NOMO-1 treated with dmso at 0.1 percent for 144 hours (cell line): Measurements from ENCODE around the gene GALNS.
"Not testable (repeated sequence)": the region's sequence is repeated elsewhere in the genome, so short reads cannot be mapped to it uniquely, and the experiment has no call there.

Source experiments
- DNase-seq: peaks from one replicate; lab custom pipeline; 2025; ENCODE audit not compliant: unreplicated experiment; lab: John Stamatoyannopoulos, UW

GALNS gene

GRCh38 chr16:88889702-88890352, 33.1 kb upstream of the GALNS start:
- DNase-seq = not testable (repeated sequence)

DNA sequence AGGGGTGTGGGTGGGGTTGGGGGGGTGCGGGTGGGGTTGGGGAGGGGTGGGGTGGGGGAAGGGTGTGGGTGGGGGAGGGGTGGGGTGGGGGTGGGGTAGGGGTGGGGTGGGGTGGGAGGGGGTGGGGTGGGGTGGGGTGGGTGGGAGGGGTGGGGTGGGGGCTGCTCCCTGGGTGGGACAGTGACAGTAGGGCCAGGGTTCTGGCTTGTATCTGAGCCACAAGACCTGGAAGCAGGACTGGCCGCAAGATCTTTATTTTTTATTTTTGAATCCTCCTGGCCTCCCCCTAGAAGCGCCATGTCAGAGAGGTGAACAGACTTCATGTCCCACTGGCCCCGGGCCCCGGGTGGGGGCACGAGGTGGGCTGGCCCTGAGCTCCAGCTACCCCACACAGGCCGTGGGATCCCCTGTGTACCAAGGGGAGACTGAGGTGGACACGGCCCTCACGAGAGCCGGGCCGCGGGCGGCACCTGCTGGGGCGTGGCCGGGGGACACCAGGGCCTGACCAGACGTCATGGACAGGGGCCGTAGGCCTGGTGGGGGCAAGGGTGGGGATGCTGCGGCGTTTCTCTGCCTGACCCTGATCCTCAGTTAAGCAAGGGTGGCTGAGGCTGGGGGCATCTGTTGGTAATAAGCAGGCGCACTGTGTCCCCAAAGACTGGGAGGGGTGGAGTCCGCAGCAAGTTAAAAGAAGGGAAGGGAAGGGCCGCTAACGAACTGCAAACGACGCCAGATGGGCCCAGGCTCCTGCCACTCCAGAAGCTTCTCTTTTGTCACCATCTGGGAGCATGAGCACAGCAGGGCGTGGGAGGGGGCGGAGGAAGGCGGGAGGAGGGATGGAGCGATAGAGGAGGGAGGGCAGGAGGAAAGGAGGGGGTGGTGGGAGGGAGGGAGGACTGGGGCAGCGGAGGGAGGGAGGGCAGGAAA, 32.0 kb upstream of the GALNS start:
- no peak for DNase-seq

DNA sequence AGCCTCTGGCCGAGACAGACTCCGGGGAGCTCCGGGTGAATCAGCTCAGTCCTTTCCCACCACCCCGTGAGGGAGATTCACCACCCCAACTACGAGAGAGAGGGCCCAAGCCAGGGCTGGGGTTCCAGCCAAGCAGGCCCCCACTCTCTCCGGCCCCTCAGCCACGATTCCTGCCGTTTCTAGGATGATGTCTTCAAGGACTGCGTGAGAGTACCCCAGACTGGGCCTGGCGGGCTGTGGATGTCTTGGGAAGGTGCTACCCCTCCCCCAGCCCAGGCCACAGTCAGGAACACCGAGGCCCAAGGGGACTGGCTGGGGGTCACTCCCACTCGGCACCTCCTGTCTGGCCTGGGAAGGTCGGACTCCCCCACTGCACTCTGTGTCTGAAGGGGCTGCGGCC, 31.3 kb upstream of the GALNS start:
- DNase-seq = no peak

DNA sequence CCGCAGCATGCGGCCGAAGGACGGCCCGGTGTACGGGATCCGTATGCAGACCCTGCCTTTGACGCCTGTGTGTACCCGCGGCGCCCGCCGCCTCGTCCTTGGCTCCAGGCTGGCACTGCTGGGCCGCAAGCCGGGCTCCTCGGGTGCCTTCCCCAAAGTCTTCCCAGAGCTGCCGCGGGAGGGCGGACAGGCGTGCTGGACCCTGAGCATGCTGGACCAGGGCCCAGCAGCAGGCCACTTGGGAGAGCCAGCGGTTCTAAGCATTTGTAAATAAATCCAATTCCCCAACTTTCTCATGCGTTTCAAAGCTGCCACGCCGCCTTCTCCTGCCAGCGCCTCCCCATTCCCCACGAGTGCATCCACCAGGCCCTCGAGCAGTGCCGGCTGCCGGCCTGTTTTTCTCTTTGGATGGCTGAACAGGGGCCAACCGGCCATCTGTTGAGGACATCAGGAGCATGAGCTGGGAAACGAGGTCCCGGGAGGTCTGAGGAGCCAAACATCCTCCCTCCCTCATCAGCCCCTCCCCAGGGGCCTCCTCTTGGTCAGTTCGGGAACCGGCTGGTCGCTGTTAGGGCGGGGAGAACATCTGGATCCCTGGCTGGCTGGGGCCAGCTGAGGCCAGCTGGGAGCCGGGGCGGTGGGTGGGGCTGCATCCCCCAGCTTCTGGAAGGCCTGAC, 30.2 kb upstream of the GALNS start:
- DNase-seq = no peak

DNA sequence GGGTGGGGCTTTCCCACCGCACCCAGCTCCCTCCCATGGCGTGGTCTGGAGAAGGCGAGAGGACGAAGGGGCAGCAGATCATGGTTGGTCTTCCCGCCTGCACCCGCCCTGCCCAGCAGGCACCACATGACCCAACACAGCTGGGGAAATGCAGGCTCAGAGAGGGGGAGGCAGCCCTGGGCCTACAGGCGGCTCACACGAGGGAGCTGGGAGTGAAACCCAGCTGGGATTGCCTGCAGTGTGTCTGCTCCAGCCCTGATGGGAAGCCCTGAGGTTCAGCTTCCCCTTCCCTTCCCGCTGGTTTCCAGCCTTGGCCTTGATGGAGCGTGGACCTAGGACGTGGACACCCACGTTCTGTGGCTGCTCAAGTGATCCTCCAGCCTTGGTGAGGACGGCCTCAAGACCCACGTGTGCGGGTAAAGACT, 29.7 kb upstream of the GALNS start:
- DNase-seq = no peak

- DNase-seq = no peak
These were observed 29.0 kb upstream of the GALNS start for GRCh38 chr16:88885693-88886280.

GRCh38 chr16:88884569-88885271, 28.0 kb upstream of the GALNS start:
- no peak for DNase-seq

GRCh38 chr16:88883946-88884345, 27.2 kb upstream of the GALNS start:
- DNase-seq = no peak

DNA sequence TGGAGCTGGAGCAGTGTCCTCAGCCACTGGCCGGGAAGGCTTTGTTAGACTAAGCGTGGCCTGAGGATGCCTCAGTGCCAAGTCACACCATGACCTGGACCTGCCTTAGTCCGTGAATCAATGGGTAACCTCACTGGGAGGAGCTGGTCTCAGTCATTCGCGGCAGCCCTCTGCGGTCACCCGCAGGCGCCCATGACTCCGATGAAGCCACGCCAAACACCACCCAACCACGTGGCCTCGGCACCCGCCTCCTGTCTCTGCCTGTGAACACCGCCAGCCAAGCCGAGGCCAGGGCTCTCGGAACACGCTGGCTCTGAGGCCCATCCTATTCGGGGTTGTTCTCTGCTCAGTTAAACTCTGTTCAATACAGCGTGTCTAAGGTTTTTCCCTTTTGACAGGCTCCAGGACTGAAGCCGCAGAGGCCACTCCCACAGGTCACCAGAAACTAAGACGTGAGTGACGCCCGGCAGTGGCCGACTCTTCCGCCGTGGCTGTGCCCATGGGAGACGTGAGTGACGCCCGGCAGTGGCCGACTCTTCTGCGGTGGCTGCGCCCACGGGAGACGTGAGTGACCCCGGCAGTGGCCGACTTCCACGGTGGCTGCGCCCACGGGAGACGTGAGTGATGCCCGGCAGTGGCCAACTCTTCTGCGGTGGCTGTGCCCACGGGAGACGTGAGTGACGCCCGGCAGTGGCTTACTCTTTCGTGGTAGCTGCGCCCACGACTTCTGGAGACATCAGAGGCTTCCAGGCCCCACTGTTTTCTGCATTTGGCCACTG, 26.6 kb upstream of the GALNS start:
- no peak for DNase-seq

GRCh38 chr16:88882358-88883030, 25.7 kb upstream of the GALNS start:
- DNase-seq = no peak

GRCh38 chr16:88881675-88882357, 25.1 kb upstream of the GALNS start:
- no peak for DNase-seq

GRCh38 chr16:88881007-88881615, 24.4 kb upstream of the GALNS start:
- no peak for DNase-seq

DNA sequence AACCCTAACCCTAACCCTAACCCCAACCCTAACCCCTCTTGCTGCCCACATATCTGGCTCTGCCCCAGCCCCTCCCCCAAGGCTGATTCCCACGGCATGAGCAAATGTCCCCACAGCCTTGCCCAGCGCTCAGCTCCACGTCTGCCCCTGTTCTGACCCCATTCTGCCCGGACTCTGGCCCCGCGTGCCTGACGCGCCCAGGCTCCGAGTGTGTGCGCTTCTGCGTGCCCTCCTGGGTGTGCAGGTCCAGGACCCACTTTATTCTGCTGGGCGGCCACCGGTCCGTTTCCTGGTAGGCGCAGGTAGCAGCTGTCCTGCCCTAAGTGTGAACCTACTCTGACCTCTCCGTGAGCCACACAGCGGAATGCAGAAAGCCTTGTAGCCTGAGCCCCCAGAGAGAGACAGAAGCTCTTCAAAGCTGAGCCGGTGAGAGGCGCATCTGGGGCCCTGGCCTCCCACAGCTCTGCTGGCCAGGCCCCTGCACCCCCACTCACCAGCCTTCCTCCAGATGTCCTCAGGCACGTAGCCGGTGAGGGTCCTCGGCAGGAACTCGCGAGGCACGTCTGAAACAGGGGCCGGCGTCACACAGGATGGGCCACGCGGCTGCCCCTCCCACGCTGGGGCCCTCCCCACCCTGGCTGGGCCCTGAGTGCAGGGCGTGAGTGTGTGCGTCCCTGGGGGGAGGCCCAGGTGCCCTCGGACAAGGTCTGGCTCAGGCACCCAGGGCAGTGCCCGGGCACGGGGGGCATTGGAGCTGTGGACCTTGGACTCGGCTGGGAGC, 23.7 kb upstream of the GALNS start:
- no peak for DNase-seq

DNA sequence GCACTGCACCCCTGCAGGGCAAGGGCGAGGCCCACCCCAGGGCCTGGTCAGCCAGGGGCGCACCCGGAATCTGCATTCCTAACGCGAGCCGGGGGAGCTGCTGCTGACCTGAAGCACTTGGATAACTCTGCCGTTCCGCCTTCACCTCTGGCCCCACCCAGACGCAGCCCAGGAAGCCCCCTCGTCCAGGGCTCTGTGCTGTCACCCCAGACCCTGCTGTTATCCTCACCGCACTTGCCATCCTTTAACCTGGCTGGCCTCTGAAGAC, 23.0 kb upstream of the GALNS start:
- no peak for DNase-seq

GRCh38 chr16:88878967-88879787, 22.4 kb upstream of the GALNS start:
- DNase-seq = no peak

GRCh38 chr16:88878356-88878755, 21.6 kb upstream of the GALNS start:
- no peak for DNase-seq
